NCI-H1105 treated with DMSO at 0.1 percent for 48 hours (cell line): Measurements from ENCODE around the gene SASH3.

Experiments used
- DNase-seq: peaks from one replicate; lab custom pipeline; 2025; lab: John Stamatoyannopoulos, UW

Gene SASH3

DNA sequence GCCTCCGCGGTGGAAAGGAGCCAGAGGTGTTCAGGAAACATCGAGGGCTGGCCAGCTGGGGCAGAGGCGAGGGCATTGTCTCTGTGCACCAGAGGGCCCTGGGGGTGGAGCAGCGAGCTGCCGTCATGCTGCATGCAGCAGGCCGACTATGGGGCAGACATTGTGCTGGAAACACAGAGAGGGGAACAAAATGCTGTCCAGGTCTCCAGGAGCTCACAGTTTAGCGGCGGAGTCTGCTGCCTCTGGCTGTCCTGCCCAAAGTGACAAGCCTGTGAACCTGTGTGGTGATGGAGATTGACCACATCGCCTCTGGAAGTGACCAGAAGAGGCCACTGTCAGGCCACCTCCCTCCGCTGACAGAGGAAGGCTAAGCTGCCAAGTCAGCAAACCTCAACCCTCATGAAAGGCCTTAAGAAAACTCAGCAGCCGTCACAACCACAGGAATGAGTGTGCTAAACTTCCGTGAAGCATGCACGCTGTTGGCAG, 20.1 kb upstream of the SASH3 start:
- no peak for DNase-seq

- no peak for DNase-seq
These were observed 19.6 kb upstream of the SASH3 start for GRCh38 chrX:129760155-129760554.

DNA sequence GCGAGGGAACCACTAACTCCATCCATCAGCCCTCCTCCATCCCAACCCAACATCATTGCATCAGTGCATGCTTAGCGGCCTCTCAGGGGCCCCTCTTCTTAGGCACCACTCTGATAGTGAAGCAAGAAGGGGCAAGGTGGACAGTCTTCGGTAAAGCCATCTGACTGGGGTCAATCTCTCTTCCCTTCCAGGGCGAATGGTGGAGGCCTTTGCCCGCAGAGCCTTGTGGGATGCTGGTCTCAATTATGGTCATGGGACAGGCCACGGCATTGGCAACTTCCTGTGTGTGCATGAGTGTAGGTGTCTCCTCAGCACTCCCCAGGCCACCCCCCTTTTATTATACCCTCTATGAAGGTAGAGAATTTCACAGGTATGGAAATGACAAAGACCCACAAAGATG, 18.8 kb upstream of the SASH3 start:
- no peak for DNase-seq

DNA sequence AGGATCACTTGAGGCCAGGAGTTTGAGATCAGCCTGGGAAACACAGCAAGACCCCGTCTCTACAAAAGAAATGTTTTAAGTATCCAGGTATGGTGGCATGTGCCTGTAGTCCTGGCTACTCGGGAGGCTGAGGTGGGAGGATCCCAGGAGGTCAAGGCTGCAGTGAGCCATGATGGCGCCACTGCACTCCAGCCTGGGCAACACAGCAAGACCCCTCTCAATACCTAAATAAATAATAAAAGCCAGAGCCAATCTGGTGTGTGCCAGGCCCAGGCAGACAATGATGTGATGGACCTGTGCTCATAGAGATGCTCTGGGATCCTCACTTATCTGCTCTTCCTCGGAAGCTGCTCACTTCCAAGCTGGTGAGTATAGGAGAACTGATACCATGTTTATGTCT, 18.2 kb upstream of the SASH3 start:
- no peak for DNase-seq

- no peak for DNase-seq
These were observed 17.3 kb upstream of the SASH3 start for GRCh38 chrX:129762448-129762847.

DNA sequence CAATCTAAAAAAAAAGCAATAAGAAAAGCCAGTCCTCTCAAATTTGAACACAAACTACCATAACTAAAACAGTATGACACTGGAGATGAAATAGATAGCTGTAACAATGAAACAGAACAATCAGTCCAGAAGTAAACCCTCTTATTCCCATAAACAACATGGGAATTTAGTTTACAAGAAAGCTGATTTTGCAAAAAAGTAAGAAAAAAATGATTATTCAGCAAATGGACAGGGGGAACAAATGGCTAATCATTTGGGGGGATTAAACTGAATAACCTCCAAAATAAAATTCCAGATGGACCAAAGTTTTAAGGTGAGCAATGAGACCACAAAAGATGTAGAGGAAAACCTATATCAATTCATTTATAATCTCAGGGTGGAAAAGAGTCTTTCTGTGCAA, 16.1 kb upstream of the SASH3 start:
- DNase-seq, result no peak

DNA sequence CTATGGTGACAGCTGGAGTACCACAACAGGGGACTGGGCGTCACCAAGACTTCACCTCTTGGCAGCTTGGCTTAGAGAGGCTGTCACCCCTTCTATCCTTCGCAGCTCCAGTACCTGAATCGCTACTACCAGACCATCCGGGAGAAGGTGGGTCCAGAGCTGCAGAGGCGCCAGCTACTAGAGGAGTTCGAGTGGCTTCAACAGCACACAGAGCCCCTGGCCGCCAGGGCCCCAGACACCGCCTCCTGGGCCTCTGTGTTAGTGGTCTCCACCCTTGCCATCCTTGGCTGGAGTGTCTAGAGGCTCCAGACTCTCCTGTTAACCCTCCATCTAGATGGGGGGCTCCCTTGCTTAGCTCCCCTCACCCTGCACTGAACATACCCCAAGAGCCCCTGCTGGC, 11.6 kb upstream of the SASH3 start:
- no peak for DNase-seq

- DNase-seq, result no peak
These were observed 10.9 kb upstream of the SASH3 start for GRCh38 chrX:129768586-129769466.

- DNase-seq, result no peak
These were observed 10.1 kb upstream of the SASH3 start for GRCh38 chrX:129769467-129770154.

DNA sequence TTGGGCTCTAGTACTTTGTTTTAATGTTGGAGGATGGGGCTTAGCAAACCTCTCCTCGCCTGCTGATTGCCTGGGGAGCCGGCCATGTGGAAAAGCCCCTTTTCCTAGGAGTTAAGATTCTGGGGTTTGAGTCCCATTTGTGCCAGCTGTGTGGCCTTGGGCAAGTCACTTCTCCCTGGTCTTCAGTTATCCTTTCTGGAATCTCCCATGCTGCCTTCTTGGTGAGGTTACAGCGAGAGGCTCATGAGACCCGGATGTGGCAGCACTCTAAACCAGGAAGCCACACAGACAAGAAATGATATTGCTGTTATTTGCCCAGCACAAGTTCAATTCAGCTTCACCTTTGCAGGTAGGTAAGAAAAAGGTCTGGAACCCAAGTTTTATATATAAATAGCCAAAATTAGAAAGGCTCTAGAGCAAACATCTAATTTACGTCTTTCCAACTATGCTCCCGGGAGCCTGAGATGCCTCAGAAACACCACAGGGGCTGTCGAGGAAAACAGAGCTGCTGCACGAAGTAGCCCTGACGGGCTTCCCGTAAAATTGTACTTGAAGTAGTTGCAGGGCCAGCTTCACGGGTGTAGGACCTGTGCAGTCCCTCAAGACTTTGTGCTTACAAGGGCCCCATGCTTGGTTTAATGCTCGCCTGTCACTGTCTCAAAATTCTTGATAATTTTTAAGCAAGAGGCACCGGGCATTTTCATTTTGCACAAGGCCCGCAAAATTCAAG, 8.3 kb upstream of the SASH3 start:
- no peak for DNase-seq

DNA sequence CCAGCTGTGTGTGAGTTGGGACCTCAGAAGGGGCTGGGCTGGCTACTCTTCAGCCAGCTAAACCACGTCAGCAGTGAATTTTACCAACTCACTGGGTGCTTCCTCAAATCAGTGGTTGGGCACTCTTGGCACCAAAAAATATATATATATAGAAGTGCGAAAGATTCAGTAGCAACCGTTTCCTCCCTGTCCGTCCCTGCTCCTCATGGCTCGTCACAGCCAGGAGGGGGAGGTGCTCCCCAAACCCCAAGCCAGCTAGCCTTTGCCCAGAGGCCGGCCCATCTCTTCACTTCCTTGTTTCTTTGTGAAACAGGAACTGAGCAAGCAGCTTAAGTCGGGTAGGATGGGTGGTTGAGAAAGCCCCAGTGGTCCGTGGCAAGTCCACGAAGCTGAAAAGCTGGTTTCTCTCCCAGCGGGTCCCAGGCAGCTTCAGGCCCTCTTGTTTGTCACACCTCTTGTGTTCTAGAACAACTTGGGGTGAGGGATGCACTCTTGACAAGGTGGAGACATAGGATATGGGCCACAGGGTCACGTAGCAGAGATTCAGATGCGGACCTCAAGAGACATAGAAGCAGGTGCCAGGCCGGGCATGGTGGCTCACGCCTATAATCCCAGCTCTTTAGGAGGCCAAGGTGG, 6.8 kb upstream of the SASH3 start:
- no peak for DNase-seq

DNA sequence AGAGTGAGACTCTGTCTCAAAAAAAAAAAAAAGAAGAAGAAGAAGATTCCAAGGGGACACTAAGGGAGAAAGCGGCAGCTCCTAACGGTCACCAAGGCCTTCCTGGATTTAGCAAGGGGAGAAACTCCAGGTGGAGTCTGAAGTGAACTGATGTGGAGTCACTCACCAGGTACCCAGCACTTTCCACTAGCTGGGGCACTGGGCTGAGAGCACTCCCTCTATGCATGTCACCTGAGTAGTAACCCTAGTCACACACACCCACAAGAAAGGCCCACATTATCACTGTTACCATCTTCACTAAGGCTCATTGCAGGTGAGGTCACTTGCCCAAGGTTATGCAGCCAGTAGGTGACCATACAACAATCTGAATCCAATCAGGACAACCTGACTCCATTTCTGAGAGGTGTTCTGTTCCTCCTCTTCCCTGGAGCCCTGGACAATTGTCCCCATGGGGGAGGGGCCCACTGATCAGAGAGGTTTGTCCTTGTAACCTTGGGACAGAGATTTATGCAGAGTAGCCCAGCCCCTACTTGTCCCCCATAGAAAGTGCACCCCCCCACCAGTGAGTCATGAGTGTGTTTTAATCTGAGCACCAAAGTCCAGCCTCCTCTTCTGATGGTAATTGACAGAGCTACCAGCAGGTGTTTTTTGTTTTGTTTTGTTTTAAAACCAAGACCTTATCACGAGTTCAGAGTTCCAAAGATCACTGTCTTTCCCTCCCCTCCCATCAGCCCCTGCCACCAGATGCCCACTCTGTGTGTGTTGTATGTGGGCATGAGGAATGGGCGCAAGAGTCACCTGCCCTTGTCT, 5.9 kb upstream of the SASH3 start:
- no peak for DNase-seq

- DNase-seq, result no peak
These were observed 2.3 kb upstream of the SASH3 start for GRCh38 chrX:129777218-129778030.

- no peak for DNase-seq
These were observed 570 bp upstream of the SASH3 start for GRCh38 chrX:129779086-129779672.

GRCh38 chrX:129780441-129781105, 824 bp downstream of the SASH3 start:
- DNase-seq, result no peak

GRCh38 chrX:129781134-129781672, 1.5 kb downstream of the SASH3 start:
- DNase-seq, result no peak

DNA sequence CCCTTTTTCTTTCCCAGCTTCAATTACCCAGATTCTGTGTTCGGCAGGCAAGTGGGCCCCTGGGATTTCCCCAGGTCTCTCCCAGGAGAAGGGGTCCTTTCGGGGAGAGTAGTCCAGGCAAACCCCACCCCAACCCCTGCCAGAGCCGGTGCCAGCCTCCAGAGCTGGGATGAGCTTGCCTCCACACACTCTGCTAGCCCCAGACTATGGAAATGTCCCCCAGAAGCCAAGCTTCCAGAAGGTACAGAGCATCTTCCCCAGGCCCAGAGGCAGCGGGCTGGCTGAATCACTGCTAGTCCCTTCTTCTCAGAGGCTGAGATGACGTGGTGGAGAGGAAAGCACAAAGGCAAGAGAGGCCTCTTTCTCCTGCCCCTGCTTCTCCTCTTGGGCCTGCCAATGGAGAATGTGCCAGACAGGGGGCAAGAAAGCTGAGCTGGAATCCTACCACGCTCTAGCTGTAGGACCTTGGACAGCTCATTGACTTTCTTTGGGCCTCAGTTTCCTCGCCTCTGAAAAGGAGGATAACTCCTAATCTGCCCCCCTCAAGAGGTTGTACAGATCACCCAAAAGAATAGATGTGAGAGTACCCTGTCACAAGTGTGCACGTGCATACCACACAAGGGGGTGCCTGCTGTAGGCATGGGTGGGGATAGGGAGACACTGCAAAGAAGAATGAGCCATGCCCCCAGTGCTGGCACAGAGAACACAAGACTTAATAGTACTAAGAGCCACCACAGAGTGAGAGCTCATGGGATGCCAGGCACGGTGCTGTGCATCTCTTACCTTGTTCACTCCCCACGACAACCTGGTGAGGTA, 2.1 kb downstream of the SASH3 start:
- DNase-seq, result no peak

- no peak for DNase-seq
These were observed 3.0 kb downstream of the SASH3 start for GRCh38 chrX:129782706-129783105.
